OCI-LY7 (cell line): ENCODE results near the gene DYNC2H1. TPM values are rescaled to one million over a fixed set of nuclear protein-coding genes. Genes with fewer than 3 reads are reported as not detected.

Experiments used
- BruUV-seq: library from RNA; stranded (reverse); fragments of 400-500 nt; replicated peaks from 2 replicates; lab custom pipeline; 2021; lab: Mats Ljungman, UMichigan
- CTCF ChIA-PET: fragments of 300-600 bp; sonication (Branson Sonifier 250); formaldehyde crosslinking; loops from one replicate; lab custom pipeline; 2022; ENCODE audit warnings: antibody characterized with exemption; ENCODE audit not compliant: unreplicated experiment; lab: Charles Lee
- POLR2A ChIA-PET: fragments of 300-600 bp; sonication (Branson Sonifier 250); formaldehyde crosslinking; loops from one replicate; lab custom pipeline; 2022; ENCODE audit warnings: antibody characterized with exemption; lab: Charles Lee
- DNase-seq: peaks from one replicate; pipeline ENCODE4 v3.0.0-alpha.2; 2015; ENCODE audit warnings: low spot score
- H2AFZ ChIP-seq: fragments of 200-600 bp; sonication (generic), shearing (Covaris generic); 2 replicates; pipeline ENCODE4 v1.6.1; 2014; ENCODE audit warnings: mild to moderate bottlenecking, antibody characterized with exemption, low read length, moderate library complexity
- H3K27ac ChIP-seq: fragments of 200-600 bp; sonication (generic); 2 replicates; pipeline ENCODE4 v1.5.1; 2014; ENCODE audit warnings: mixed run types, low read depth, mild to moderate bottlenecking, moderate library complexity, low read length, inconsistent platforms; ENCODE audit not compliant: poor library complexity, severe bottlenecking
- H3K36me3 ChIP-seq: fragments of 200-600 bp; sonication (generic); 2 replicates; pipeline ENCODE4 v1.6.1; 2014; ENCODE audit warnings: mild to moderate bottlenecking, antibody characterized with exemption, low read length, moderate library complexity, mixed read lengths; ENCODE audit not compliant: insufficient read depth
- H3K4me1 ChIP-seq: fragments of 200-600 bp; sonication (generic); 2 replicates; pipeline ENCODE4 v1.5.1; 2014; ENCODE audit warnings: mild to moderate bottlenecking, low read length; ENCODE audit not compliant: insufficient read depth, poor library complexity, severe bottlenecking
- H3K4me2 ChIP-seq: fragments of 200-600 bp; sonication (generic); 2 replicates; pipeline ENCODE4 v1.6.1; 2014; ENCODE audit warnings: mild to moderate bottlenecking, low read length
- H3K4me3 ChIP-seq: fragments of 200-600 bp; sonication (generic); 2 replicates; pipeline ENCODE4 v1.5.1; 2014; ENCODE audit warnings: mild to moderate bottlenecking, low read depth, low read length; ENCODE audit not compliant: poor library complexity, severe bottlenecking
- H3K79me2 ChIP-seq: fragments of 200-600 bp; sonication (generic); 2 replicates; pipeline ENCODE4 v1.6.1; 2016; ENCODE audit warnings: low read depth, mild to moderate bottlenecking, low read length, moderate library complexity, mixed read lengths; ENCODE audit not compliant: insufficient read depth
- H3K9me2 ChIP-seq: fragments of 200-600 bp; sonication (generic); 2 replicates; pipeline ENCODE4 v1.6.1; 2016; ENCODE audit warnings: mild to moderate bottlenecking, low read length, mixed read lengths; ENCODE audit not compliant: insufficient read depth
- H3K9me3 ChIP-seq: fragments of 200-600 bp; sonication (generic); 2 replicates; pipeline ENCODE4 v1.6.1; 2014; ENCODE audit warnings: mild to moderate bottlenecking, mixed run types, low read length, mixed read lengths
- H4K20me1 ChIP-seq: fragments of 200-600 bp; sonication (generic); 2 replicates; pipeline ENCODE4 v1.6.1; 2014; ENCODE audit warnings: mild to moderate bottlenecking, antibody characterized with exemption, low read length, moderate library complexity, mixed read lengths; ENCODE audit not compliant: insufficient read depth
- EZH2phosphoT487 ChIP-seq: fragments of 200-600 bp; sonication (generic); IDR thresholded peaks from 2 replicates; pipeline ENCODE4 v1.6.1; 2018; ENCODE audit warnings: low read depth, borderline replicate concordance, mild to moderate bottlenecking, mixed run types, antibody characterized with exemption, low read length, moderate library complexity, mixed read lengths
- intact Hi-C: fragments of 100-400 bp; cut with micrococcal nuclease; formaldehyde crosslinking; loops from one replicate; pipeline ENCODE4 v1.10.0; 2022; ENCODE audit not compliant: unreplicated experiment
- total RNA-seq, 2 experiments: library from RNA; depleted of rRNA in 1 of 2; stranded (reverse); fragments of >200 nt in 1 of 2; shearing (Covaris generic) in 1 of 2; gene quantifications; 2 replicates each; pipeline ENCODE4 v1.2.3, GENCODE V29; 2014 to 2022
- TF ChIP-seq, protein P1 (sequence below): fragments of 200-600 bp; sonication (generic); conservative IDR thresholded peaks from 2 replicates; pipeline ENCODE4 v1.5.1; 2014; ENCODE audit warnings: mild to moderate bottlenecking, antibody characterized with exemption, low read length, moderate library complexity, mixed read lengths

The DYNC2H1 gene
- total RNA-seq, 2 experiments from 2014 or later: 0.44 to 1.1 TPM

DNA sequence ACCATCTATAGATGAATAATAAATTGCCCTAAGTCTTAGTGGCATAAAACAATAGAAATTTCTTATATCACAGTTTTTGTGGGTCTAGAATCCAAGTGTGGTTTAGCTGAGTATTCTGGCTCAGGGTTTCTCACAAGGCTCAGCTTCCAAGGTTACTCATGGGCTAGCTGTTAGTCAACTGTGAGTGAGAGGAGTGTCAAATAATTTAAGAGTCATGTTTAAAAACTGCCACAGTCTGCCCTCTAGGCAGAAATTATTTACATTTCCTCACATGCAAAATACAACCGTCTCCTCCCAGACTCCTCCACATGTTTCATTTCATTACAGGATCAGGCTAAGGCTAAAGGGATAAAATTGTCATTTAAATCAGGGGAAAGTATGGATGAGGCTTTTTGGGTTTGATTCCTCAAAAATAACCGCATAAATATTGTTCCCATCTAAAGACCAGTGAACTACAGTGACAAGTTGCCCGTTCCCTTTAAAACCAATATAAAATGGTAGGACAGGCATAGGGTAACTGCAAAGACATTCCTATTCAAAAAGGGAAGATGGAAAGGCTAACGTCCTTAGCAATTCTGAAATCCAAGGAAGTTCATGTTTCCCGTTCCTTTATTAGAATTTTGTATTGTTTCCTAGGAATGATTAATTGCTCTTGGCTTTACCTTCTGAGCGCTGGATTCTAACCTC lies 324.3 kb downstream of the DYNC2H1 start:
- Histone ChIP-seq H3K4me2 (no peak overlapping the region), H3K9me3 (no peaks in the 10 kb centered on the region), H3K4me1 (no peaks in the 10 kb centered on the region), H3K27ac (no peak overlapping the region), H3K79me2 (no peaks in the 10 kb centered on the region), H4K20me1 (no peaks in the 10 kb centered on the region), H2AFZ (no peak overlapping the region), H3K9me2 (no peaks in the 10 kb centered on the region), H3K36me3 (no peaks in the 10 kb centered on the region), H3K4me3 (no peak overlapping the region)
- ChIA-PET CTCF (no interaction called here), POLR2A (interaction anchor here (1.1 kb wide), 2 partner anchors 23 to 147 kb away, joined by 3 read pairs; no protein-coding TSS in a partner anchor)
- intact Hi-C loops: no loop called here
- no TSS peak for BruUV-seq
- DNase-seq: no peak
- TF ChIP-seq EZH2phosphoT487: no peak
- TF ChIP-seq, protein P1, sequence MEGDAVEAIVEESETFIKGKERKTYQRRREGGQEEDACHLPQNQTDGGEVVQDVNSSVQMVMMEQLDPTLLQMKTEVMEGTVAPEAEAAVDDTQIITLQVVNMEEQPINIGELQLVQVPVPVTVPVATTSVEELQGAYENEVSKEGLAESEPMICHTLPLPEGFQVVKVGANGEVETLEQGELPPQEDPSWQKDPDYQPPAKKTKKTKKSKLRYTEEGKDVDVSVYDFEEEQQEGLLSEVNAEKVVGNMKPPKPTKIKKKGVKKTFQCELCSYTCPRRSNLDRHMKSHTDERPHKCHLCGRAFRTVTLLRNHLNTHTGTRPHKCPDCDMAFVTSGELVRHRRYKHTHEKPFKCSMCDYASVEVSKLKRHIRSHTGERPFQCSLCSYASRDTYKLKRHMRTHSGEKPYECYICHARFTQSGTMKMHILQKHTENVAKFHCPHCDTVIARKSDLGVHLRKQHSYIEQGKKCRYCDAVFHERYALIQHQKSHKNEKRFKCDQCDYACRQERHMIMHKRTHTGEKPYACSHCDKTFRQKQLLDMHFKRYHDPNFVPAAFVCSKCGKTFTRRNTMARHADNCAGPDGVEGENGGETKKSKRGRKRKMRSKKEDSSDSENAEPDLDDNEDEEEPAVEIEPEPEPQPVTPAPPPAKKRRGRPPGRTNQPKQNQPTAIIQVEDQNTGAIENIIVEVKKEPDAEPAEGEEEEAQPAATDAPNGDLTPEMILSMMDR: no peak

DNA sequence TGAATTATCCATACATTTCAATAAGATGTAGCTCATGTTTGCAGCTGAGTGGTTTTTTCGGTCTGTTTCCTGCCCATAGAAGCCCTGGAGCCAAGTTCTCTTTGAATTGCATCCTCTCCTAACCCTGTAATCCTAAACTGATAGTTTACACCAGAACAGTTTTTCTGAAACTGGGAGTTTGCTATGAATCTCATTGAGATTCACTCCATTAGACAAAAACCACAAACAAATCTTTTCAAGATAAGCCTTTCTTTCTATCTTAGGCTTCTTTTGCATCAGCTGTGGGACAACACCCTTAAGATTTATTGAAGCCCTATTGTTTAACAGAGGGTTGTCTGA lies 324.8 kb downstream of the DYNC2H1 start:
- intact Hi-C loops: no loop called here
- TF ChIP-seq, protein P1: no peak
- no peak for TF ChIP-seq EZH2phosphoT487
- Histone ChIP-seq H3K79me2 (no peaks in the 10 kb centered on the region), H3K4me3 (no peak overlapping the region), H4K20me1 (no peaks in the 10 kb centered on the region), H3K36me3 (no peaks in the 10 kb centered on the region), H3K9me3 (no peaks in the 10 kb centered on the region), H3K27ac (no peak overlapping the region), H3K4me1 (no peaks in the 10 kb centered on the region), H2AFZ (no peak overlapping the region), H3K9me2 (no peaks in the 10 kb centered on the region), H3K4me2 (no peak overlapping the region)
- no peak for DNase-seq
- ChIA-PET CTCF (no interaction called here), POLR2A (interaction anchor here (0.7 to 1.1 kb wide), 2 partner anchors 147 to 305 kb away, joined by 3 read pairs; no protein-coding TSS in a partner anchor)
- BruUV-seq: no TSS peak

DNA sequence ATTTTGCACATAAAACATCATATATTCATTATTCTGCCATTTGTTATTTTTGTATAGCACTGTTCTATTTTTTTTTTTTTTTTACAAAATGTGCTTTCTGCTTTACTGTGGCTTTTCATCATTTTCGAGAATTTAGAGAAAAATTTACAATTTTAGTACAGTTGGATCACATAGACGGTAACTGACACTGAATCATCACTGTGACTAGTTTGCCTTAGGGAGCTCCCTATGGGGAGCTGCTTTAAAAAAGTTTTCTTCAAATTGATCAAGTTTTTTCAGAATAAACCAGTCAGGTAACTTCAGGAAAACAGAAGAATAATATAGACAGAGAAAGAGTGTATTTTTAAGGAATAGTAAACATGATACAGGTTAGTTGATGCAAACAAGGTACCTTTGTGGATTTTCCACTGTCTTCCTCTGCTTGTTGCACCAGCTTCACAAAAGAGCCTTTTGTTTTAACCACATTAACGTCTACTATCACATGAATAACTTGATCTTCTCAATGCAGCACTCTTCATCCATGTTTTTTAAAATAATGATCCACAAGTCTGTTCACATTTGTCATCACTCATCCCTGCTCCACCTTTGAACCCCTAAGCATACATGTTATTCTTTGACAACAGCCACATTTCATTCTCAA lies 327.0 kb downstream of the DYNC2H1 start:
- TF ChIP-seq EZH2phosphoT487: no peak
- TF ChIP-seq, protein P1: no peak
- intact Hi-C loops: no loop called here
- Histone ChIP-seq H3K4me2 (no peak overlapping the region), H3K9me2 (no peaks in the 10 kb centered on the region), H3K4me1 (no peaks in the 10 kb centered on the region), H3K79me2 (no peaks in the 10 kb centered on the region), H3K4me3 (no peak overlapping the region), H3K9me3 (no peaks in the 10 kb centered on the region), H4K20me1 (no peaks in the 10 kb centered on the region), H2AFZ (no peak overlapping the region), H3K27ac (no peak overlapping the region), H3K36me3 (no peaks in the 10 kb centered on the region)
- DNase-seq: no peak
- CTCF ChIA-PET: no interaction called here
- no TSS peak for BruUV-seq
- POLR2A ChIA-PET: interaction anchor here (0.7 to 1.0 kb wide), 2 partner anchors 10 to 335 kb away, joined by 3 read pairs; no protein-coding TSS in a partner anchor
